Lung microvascular endothelial cell (primary cell): ENCODE measurements around the gene ZNHIT2. TPM values are rescaled to one million over a fixed set of nuclear protein-coding genes. Genes with fewer than 3 reads are reported as not detected.

ENCODE experiments used
- DNase-seq, 2 donors: peaks; one replicate each; pipeline versions ENCODE4 v3.0.0 to v3.0.0-alpha.2; 2010; ENCODE audit warnings: low read depth in 2 of 2
- total RNA-seq: library from RNA; depleted of rRNA; stranded (reverse); fragments of >200 nt; gene quantifications from 2 replicates; pipeline ENCODE4 v1.2.1, GENCODE V29; 2014

ZNHIT2 gene
- total RNA-seq, 1 donor from 2014 or later = 9.7 TPM

DNA sequence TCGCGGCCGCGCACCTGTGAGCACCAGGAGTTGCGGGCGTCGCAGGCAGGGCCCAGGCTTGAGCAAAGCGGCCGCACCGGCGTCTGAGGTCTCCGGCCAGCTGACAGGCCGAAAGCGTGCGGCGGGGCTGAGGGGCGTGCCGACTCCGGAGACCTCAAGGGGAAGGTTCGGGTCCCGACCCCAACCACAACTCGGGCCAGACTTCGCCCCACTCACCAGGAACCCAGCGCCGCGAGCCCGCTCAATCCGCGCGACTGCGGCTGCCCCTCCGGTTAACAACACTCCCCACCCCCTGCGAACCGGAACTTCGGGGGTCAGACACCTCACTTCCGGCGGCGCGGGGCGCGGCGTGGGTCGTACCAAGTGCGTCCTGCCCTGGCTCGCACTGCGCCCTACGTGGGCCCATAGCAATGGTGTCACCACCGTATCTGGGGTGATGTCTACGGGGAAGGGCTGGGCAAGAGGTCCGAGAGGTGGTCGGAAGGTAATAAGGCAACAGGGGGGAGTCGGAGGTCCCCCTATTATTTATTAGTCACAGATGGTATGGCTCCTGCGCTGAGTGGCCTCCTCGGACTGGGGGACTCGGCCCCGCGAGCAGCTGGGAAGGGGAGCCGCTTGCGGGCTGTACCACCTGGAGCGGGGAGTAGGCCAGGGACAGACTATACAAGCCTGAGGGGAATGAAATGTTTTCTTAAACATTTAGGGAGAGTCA is 16.9 kb upstream of the ZNHIT2 start, which contains the start of gene SYVN1:
Gene SYVN1, minus strand, starts transcription at position 280 of the 712 bp plus-strand sequence. CDS start 918 bp downstream, outside the sequence.
- peak; percentile 90 to 93 for DNase-seq

- DNase-seq = peak in 1 of 2 donors; percentile 33
Measured at GRCh38 chr11:65133724-65134123, 16.2 kb upstream of the ZNHIT2 start.

DNA sequence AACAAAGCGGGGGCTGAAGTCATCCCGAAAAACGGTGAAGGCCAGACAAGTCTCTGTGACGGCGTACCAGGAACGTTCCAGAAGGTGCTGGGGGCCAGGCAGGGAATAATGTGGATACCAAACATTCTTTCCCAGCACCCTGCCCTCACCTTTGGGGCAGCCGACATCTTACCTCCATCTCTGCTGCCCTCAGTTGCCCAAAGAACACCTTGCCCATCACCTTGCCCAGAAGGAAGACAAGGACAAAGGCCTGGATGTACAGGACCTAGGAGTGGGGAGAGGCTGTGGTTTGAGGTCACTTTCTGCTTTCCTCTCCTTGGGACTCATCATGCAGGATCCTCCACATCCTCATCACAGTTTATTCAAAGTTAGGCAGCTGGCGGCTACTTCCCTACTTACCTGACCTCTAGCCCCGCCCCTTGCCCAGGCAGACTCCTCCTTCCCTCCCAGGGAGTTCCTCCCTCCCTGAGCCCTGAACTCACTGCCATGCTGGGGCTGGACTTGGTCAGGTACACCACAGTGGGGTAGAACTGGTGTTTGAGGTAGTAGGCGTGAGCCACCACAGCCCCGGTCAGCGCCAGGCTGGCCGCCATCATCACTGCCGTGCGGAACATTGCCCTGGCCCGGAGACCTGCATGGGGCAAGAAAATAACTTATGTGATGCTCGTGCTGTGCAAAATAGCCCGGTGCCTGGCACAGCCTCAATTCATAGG is 15.6 kb upstream of the ZNHIT2 start:
- no peak for DNase-seq

DNA sequence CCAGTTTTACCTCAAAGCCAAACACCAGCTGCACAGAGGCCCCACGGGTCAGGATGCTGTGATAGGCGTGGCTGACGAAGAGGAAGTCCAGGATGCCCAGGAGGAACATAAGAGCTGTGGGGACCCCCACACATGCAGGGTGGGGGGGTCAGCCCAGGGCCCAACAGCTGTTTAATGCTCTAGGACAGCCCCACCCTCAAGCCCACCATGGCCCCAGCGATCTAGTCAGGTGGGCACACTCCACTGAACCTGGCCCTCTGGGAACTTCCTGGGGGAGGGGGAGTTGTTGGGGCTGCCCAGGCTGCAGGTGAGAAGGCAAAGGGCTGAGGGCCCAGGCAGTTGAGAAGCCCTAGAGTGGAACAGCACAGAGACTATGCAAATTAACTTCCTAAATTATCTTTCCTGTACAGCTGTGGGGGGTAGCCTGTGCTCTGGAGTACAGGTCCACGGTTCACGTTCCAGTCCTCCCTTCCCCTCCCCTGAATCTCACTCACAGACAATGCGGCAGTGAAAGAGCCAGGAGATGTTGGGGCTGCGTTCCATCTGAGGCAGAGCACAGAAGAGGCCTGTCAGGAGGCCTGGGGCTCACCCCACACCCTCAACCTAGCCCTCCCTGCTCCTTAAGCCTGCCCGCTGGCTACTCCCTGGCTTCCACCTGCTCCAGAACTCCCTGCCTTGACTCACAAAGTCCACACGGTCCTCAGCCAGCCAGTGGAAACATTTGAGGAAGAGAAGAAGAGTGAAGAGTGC is 14.9 kb upstream of the ZNHIT2 start:
- DNase-seq = no peak

DNA sequence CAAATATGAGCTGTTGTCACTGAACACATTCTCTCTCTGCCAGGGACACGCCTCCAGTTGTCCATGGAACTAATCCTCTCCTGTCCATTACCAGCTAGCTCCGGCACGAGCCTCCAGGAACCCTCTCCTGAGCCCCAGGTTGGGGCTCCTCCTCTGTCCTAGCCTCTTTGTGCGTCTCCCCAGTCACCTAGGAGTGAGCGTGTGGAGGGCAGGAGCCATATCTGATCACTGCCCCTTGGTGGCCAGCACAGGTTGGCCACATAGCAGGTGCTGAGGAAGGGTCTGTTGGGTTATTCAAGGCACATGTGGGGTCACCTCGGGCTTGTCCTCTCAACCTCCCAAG is 14.4 kb upstream of the ZNHIT2 start:
- no peak for DNase-seq

- DNase-seq = no peak
Measured at GRCh38 chr11:65131417-65131776, 13.9 kb upstream of the ZNHIT2 start.

DNA sequence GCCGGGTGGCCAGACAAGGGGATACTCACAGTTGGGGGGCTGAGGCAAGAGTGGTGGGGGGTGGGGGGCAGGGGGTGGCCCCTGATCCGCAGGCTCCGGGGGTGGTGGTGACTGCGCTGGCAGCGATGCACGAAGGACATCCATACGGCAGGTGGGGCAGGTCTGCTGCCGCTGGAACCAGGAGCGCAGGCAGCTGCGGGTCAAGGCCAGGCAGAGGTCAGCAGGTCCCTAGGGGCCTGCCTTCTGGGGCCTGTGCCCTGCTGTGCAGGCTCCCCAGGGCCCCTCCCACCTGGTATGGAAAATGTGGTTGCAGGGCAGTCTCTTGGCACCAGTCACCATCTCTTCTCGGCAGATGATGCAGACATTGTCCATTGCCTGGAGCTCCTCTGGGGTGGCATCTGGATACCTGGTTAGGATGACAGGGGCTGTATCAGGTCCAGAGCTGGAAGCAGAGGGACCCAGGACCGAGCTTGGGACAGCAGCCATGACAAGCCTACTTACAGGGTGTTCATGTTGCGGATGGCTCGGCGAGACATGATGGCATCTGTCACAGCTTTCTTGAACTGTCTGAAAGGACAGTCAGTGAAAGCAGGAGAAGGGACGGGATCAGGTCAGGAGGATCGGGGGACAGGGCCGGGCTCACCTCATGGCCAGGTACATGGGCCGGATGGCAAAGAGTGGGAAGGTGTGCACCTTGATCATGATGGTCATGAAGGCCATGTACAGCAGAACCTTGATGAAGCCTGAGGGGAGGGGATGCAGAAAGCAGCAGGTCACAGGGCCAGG is 13.3 kb upstream of the ZNHIT2 start:
- no peak for DNase-seq

DNA sequence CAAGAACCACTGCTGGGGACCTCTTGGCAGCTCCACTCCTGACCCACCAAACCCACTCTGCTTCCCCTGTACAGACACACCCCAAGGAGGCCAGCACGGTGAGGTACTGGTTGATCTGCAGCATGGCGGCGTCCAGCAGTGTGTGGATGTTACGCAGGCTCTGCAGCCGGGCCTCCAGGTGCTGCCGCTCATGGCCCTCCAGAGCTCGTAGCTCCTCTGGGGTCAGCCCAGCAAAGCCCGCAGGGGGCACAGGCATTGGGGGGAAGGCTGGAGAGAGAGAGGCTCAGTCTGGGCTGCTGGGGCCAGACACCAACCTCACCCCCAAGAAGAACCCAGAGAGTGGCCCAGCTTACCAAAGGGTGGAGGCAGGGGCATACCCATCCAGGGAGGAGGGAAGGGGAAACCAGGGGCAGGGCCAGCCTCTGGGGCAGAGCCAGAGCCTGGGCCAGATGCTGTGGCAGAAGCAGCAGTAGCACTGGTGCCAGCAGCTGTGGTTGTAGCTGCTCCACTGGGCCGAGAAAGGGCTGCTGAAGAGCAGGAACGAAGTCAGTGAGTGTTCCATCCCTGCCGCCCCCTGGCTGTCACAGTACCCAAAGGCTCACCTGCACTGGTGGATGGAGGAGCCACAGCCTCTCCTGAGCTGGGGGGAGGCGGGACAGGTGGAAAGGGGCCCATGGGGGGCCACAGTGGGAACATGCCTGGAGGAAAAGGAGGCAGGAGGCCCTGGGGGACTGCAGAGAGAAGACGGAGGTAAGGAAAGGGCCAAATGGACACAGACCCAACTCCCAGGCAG is 12.3 kb upstream of the ZNHIT2 start:
- no peak for DNase-seq

DNA sequence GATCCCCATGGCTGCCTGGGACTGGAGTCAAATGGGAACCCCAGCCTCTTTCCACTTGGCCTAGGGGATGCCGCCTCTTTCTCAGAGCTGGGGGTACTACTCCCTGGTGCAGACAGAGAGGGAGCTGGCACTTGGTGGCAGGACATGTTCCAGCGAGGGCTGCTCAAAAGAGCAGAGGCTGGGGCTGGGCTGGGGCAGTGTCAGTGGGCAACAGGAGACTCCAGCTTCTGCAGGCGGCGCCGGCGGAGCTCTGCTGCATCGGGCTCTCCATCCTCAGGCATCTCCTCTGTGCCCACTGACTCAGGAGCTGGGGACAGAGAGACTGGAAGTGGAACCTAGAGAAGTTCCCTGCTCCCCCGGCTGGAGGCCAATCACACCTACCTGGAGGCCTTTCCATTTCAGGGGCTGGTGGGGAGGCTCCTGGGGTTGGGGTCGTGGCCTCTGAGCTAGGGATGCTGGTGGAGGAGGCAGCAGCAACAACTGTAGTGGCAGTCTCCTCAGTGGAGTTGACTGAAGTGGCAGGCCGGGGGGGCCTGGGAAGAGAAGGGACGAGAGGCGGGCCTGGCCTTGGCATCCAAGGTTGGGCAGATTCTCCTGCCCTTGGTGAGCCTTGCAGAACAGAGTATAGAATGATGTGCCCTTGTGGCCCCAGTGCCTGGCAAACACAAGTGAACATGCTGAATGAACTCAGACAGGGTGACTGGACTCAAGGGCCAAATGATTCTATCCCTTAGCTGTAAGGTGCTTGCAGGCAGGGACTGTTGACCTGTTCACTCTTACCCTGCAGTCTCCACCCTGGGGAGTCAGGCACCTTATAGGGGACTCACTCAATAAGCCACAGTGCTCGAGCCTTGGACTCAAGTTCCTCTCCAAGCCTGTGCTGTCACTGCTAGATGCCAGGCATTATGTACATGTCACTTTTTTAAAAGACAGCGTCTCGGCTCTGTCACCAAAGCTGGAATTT is 11.0 kb upstream of the ZNHIT2 start:
- DNase-seq = no peak

DNA sequence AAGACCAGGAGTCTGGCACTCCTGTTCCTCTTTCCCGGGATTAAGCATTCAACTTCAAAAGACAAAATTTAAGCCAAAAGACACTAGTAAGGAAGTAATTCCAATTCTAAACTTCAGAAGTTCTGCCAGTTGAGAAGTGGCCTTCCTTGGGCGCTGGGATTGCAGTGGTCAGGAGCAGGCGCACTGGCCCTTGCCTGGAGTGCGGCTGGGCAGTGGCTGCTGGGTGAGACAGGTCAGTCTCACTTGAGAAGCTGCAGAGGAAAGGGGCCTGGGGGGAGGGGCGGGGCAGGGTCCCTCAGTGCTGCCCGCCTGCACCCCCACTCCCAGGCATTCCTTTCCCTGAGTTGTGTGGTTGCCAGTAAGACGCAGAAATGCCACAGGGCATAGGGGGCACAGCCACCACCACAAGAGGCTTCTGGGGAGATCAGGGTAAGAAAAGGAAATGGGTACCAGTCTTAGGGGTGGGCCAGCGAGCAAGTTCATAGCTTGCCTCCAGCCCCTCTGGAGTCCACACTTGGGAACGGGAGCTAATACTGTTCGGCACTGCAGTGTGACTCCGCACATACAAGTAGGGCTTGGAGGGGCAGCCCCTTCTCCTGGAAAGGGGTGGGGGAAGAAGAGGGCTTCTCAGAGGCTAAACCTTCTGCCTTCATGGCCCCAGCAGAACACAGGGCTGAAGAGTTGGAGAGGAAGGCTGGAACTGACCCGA is 10.1 kb upstream of the ZNHIT2 start:
- no peak for DNase-seq

DNA sequence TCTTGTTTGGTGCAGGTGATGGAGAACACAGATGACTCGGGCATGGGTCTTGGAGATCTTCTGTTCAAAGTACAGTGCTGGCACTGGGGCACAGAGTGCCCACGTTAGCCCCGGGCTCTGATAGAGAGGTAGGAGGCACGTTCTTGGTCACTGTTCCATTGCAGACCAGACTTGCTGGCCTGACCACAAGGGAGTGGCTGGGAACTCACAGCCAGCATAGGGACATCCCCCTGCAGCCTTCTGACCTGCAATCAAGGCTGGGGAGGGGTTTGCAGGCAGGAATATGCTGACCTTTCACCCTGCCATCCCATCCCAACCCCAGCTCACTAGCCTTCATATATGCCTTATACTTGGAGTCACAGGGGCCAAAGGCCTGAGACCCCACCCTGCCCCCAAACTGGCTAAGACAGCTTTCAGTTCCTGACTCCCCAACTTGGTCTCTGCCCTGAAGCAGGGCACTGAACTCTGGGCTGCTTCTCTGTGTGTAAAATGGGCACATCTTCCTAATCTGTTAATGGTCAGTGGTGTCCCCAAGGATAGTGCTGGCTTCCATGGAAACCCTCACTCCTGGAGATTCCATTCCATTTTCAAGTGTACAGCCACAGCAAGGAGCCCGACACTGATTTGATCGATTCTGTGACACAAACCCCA is 9.2 kb upstream of the ZNHIT2 start:
- no peak for DNase-seq

DNA sequence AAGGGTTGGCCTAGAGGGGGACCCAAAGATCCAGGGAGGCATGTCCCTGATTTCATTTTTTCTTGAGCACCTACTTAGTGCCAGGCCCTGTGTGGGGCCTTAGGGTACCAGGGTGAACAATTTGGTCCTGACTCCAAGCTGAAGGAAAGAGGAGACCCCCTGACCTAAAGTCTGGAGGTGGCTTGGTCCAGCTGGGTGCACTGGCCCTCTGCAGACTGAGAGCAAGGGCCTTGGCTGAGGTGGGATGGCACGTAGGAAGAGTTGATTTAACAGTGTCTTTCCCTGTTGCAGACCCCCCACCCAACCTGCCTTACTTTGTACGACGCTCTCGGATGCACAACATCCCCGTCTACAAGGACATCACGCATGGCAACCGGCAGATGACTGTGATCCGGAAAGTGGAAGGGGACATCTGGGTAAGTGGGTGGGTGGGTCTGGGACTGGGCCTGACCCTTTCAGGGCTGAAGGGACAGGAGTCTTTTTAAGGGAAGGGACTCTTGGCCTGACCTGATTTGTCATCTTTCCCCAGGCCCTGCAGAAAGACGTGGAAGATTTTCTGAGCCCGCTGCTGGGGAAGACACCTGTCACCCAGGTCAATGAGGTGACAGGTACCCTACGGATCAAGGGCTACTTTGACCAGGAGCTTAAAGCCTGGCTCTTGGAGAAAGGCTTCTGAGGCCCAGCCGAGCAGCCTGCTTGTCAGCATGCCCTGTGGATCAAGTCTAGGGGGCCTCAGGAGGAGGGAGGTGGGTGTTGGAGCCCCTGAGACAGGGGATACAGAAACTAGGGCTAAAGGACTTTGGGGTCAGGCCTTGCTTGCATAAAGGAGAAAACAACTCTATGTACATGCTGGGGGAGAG is 7.9 kb upstream of the ZNHIT2 start:
- DNase-seq = no peak

DNA sequence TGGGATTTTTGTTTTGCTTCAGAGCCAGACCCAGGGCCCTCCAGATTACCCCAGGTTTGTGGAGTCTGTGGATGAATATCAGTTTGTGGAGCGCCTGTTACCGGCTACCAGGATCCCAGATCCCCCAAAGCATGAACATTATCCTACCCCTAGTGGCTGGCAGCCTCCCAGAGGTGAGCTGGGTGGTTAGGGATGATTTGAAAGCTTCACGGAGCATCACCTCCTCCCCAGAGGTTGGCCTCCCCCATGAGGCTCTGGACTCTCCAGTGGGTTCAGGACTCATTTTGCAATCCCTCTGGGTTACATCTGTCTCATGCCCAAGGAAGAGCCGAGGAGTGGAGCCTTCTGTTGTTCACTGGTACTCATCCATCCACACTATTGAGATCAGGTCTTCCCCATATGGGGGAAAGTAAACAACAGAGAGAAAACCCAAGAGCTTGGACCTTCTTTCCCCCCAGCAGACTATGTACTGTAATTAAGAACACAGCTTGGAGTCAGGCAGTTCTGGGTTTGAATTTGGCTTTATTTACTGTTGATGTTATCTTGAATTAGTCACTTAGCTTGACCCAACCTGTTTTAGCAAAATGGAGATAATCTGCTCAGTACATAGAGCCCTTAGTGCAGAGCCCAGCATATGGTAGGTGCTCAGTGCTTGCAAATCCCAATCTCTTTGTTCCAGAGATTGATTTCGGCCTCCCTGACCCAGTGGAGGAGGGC is 7.1 kb upstream of the ZNHIT2 start:
- DNase-seq = no peak

DNA sequence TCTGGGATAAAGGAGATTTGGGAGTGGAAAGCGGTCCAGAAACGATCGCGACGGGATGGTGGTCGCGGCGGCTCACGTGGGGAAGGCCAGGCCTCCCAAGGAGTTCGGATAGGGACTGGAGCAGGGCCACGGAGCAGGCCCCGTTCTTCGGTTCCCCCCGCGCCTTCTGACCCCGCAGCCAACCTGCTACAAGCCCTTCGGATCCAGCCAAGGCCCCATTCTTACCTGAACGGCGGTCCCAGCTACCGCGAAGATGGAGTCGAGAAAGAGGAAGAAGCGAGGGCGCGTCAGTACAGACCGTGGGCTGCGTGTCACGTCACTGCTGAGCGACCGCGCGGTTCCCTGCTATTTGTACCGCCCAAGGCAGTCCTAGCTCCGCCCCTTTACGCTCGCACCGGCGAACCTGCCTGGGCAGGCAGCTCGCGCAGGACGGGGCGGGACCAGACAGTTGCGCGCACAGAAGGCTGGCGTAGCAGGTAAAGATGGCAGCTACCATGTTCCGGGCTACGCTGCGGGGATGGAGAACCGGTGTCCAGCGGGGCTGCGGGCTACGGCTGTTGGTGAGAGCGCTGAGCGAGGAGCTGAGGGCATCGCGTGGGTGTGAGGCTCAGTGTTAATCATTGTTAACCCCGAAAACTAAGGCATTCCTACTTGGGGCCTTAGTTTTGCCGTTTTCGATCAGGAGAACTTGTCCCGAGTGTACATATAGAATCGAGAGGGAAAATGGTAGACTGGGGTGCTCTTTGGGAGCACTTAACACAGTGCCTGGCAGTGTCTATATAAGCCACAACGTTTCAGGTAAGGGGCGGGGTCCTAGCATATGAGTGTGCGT is 4.6 kb upstream of the ZNHIT2 start, which contains the start of the genes FAU and MRPL49:
Gene FAU, minus strand, starts transcription at position 270 of the 832 bp plus-strand sequence. CDS start 321 bp downstream, outside the sequence.
Gene MRPL49, plus strand, starts transcription at position 457 of the 832 bp plus-strand sequence. Its CDS starts 26 bp downstream, at position 483.
- peak; percentile 98 to 99 for DNase-seq

GRCh38 chr11:65121447-65121864 is 4.0 kb upstream of the ZNHIT2 start:
- DNase-seq = peak in 1 of 2 donors; percentile 40

- DNase-seq = no peak
Measured at GRCh38 chr11:65120831-65121230, 3.3 kb upstream of the ZNHIT2 start.
